Osteoblast (primary cell): ENCODE data around the gene ELL2. TPM values are rescaled to one million over a fixed set of nuclear protein-coding genes. Genes with fewer than 3 reads are reported as not detected.
"Not testable (repeated sequence)": the region's sequence is repeated elsewhere in the genome, so short reads cannot be mapped to it uniquely, and the experiment has no call there.

Source experiments
- DNase-seq: peaks from one replicate; pipeline ENCODE4 v3.0.0; 2011; ENCODE audit warnings: low spot score, mixed read lengths; ENCODE audit not compliant: insufficient read length; ENCODE audit errors: missing footprints
- H2AFZ ChIP-seq: 2 replicates; pipeline ENCODE4 v1.6.0; 2011; ENCODE audit warnings: mild to moderate bottlenecking, low read length
- H3K27ac ChIP-seq: 2 replicates; pipeline ENCODE4 v1.5.1; 2011; ENCODE audit warnings: mild to moderate bottlenecking, low read depth, low read length, moderate library complexity
- H3K27me3 ChIP-seq: 2 replicates; pipeline ENCODE4 v1.6.0; 2012; ENCODE audit warnings: mild to moderate bottlenecking, control low read depth, inconsistent platforms, low read length, moderate library complexity; ENCODE audit not compliant: insufficient read depth
- H3K36me3 ChIP-seq: 2 replicates; pipeline ENCODE4 v1.5.1; 2011; ENCODE audit warnings: mild to moderate bottlenecking, low read length, control low read depth, moderate library complexity; ENCODE audit not compliant: insufficient read depth
- H3K4me1 ChIP-seq: 2 replicates; pipeline ENCODE4 v1.5.1; 2011; ENCODE audit warnings: mild to moderate bottlenecking, low read length, control low read depth, moderate library complexity; ENCODE audit not compliant: insufficient read depth
- H3K4me2 ChIP-seq: 2 replicates; pipeline ENCODE4 v1.6.0; 2011; ENCODE audit warnings: mild to moderate bottlenecking, low read length; ENCODE audit not compliant: insufficient read depth
- H3K4me3 ChIP-seq: fragments of 200-600 bp; sonication (generic); 3 replicates; pipeline ENCODE4 v1.5.1; 2012; ENCODE audit warnings: mild to moderate bottlenecking, low read length, inconsistent platforms; ENCODE audit not compliant: insufficient read depth
- H3K79me2 ChIP-seq: 2 replicates; pipeline ENCODE4 v1.6.0; 2012; ENCODE audit warnings: mild to moderate bottlenecking, low read length, control low read depth, inconsistent platforms; ENCODE audit not compliant: insufficient read depth
- H3K9me3 ChIP-seq: 2 replicates; pipeline ENCODE4 v1.5.1; 2011; ENCODE audit warnings: low read depth, low read length, control low read depth
- H4K20me1 ChIP-seq: 2 replicates; pipeline ENCODE4 v1.6.0; 2012; ENCODE audit warnings: mild to moderate bottlenecking, low read length, control low read depth; ENCODE audit not compliant: insufficient read depth
- CTCF ChIP-seq: IDR thresholded peaks from 2 replicates; pipeline ENCODE4 v1.5.1; 2011; ENCODE audit warnings: mild to moderate bottlenecking, low read depth, low read length, moderate library complexity; ENCODE audit errors: extremely low read depth
- total RNA-seq: library from RNA; depleted of rRNA; stranded (reverse); fragments of >200 nt; gene quantifications from 2 replicates; pipeline ENCODE4 v1.2.3, GENCODE V29; 2012

The ELL2 gene
- total RNA-seq, 1 donor: 123 TPM

GRCh38 chr5:95873351-95873750 lies 88.3 kb downstream of the ELL2 start:
- no peaks in the 10 kb centered on the region for H4K20me1 ChIP-seq
- no peaks in the 10 kb centered on the region for H3K36me3 ChIP-seq
- TF ChIP-seq CTCF: no peak
- H3K4me1 ChIP-seq: peaks cover 14% of the 10 kb centered on the region
- no peak overlapping the region for H3K4me3 ChIP-seq
- H3K27ac ChIP-seq: no peak overlapping the region
- DNase-seq: no peak
- no peaks in the 10 kb centered on the region for H3K79me2 ChIP-seq
- no peak overlapping the region for H3K4me2 ChIP-seq
- H3K9me3 ChIP-seq: no peaks in the 10 kb centered on the region
- no peaks in the 10 kb centered on the region for H3K27me3 ChIP-seq
- no peak overlapping the region for H2AFZ ChIP-seq

DNA sequence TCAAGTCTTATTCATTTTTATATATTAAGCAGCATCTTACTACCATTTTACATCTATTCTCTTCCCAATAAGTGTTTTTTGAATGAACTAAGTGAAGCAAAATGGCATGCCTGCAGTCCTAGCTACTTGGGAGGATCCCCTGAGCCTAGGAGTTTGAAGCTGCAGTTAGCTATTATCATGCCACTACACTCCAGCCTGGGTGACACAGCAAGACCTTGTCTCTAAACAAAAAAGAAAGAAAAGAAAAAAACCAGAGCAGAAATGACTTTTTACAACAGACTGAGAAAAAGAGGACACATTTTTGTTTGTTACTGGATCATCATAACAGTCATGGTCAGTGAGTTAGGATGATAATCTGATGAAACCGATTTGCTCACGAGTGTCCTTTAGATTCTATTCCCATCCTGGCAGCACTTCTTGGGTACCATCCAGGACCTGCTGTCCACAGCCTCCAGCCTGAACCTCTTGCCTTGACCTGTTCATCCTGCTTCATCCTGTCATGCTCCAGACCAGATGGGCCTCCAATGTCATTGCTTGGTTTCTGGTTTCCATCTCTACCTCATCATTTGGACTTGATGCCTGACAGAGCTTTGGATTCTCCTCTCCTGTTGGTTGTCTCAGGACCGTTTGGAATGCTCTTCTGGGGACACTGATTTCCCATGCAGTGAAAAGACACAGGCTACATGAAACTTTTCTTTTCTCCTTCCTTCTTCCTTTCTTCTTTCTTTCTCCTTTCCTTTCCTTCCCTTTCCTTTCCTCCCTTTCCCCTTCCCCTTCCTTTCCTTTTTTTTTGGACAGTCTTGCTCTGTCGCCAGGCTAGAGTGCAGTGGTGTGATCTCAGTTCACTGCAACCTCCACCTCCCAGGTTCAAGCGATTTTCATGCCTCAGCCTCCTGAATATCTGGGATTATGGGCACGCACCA lies 89.0 kb downstream of the ELL2 start:
- Histone ChIP-seq H3K4me3 (no peak overlapping the region), H3K4me2 (no peak overlapping the region), H3K4me1 (peaks cover 14% of the 10 kb centered on the region), H4K20me1 (no peaks in the 10 kb centered on the region), H3K27ac (no peak overlapping the region), H2AFZ (no peak overlapping the region), H3K9me3 (no peaks in the 10 kb centered on the region), H3K79me2 (no peaks in the 10 kb centered on the region), H3K36me3 (no peaks in the 10 kb centered on the region), H3K27me3 (no peaks in the 10 kb centered on the region)
- DNase-seq: no peak
- no peak for TF ChIP-seq CTCF

DNA sequence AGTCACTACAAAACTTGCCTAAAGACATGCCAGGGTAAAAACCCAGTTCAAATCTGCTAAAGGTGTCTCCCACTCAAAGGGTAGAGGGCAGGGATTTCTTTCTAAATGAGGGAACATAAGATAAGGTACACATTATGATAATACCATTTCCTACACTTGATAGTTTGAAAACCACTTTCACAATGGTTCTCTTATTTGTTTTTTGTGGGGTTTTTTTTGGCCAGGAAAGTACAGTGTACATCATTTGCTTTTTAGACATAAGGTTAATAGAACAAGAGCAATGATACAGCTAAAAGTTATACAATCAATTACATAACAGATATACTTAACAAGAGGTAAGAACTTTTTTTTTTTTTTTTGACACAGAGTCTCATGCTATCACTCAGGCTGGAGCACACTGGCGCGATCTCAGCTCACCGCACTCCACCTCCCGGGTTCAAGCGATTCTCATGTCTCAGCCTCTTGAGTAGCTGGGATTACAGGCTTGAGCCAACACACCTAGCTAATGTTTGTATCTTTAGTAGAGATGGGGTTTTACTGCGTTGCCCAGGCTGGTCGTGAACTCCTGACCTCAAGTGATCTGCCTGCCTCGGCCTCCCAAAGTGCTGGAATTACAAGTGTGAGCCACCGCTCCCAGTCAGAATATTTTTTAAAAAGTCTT lies 90.4 kb downstream of the ELL2 start:
- Histone ChIP-seq H2AFZ (peak overlapping the region; percentile 85), H3K4me3 (no peak overlapping the region), H3K36me3 (no peaks in the 10 kb centered on the region), H3K27me3 (no peaks in the 10 kb centered on the region), H3K4me1 (peaks cover 24% of the 10 kb centered on the region), H3K9me3 (no peaks in the 10 kb centered on the region), H3K79me2 (no peaks in the 10 kb centered on the region), H3K4me2 (no peak overlapping the region), H4K20me1 (no peaks in the 10 kb centered on the region), H3K27ac (no peak overlapping the region)
- DNase-seq: no peak
- no peak for TF ChIP-seq CTCF

DNA sequence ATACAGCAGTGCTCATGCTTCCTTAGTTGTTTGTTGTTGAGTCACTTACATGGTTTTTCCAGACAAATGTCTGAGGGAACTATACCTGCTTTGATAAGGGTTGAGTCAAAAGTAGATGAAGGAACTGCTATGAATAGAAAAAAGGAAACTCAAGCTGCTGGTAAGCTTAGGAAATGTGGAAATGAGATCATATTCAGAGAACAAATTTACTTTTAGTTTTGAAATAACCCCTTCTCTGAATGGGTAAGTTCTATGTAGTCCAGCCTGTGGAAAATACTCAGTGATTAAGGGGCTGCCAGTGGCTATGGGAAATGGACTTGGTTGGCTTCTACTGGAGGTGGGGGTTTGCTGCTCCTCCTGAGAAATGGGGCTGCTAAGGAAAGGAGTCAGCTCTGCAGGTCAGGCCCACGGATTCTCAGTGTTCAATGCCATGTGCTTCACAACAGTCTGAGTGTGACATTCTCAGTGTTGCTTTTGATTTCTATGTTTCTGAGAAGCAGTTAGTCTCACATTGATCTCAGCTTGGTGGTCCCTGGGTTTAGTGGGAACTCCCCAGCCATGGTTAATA lies 91.5 kb downstream of the ELL2 start:
- peak overlapping the region; percentile 8 for H3K4me3 ChIP-seq
- peak overlapping the region; percentile 85 for H2AFZ ChIP-seq
- peak overlapping the region; percentile 88 for H3K27ac ChIP-seq
- H3K79me2 ChIP-seq: no peaks in the 10 kb centered on the region
- H3K4me2 ChIP-seq: peak overlapping the region; percentile 57
- TF ChIP-seq CTCF: no peak
- H4K20me1 ChIP-seq: no peaks in the 10 kb centered on the region
- H3K27me3 ChIP-seq: no peaks in the 10 kb centered on the region
- H3K4me1 ChIP-seq: peaks cover 29% of the 10 kb centered on the region
- H3K9me3 ChIP-seq: no peaks in the 10 kb centered on the region
- no peaks in the 10 kb centered on the region for H3K36me3 ChIP-seq
- peak; percentile 57 for DNase-seq

DNA sequence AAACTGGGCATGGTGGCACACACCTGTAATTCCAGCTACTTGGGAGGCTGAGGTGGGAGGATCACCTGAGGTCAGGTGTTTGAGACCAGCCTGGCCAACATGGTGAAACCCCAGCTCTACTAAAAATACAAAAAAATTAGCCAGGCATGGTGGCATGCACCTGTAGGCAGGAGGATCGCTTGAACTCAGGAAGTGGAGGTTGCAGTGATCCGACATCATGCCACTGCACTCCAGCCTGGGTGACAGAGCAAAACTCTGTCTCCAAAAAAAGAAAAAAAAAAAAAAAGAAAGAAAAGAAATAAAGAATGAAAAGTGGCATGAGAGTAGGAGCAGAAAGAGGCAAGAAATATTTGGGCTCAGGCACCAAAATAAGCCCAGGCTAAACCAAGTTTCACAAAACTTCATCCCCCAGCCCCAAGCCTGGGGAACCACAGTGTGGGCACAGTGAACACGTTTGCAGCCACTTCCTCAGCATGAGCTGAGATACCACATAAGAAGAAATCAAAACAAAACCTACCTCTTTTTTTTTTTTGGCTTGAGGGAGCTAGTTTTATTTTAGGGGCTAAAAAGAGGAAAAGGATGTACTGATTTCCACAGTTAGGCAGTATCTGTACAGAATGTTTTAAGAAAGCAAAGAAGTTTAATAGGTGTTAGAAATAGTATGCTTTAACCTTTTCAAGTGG lies 92.3 kb downstream of the ELL2 start:
- not testable (repeated sequence) for H3K9me3 ChIP-seq, H2AFZ ChIP-seq, H3K4me2 ChIP-seq, H4K20me1 ChIP-seq, H3K36me3 ChIP-seq, DNase-seq, H3K4me3 ChIP-seq, H3K79me2 ChIP-seq, H3K27me3 ChIP-seq
- Histone ChIP-seq H3K27ac (peak overlapping the region; percentile 50), H3K4me1 (peaks cover 38% of the 10 kb centered on the region)
